GM19351 (cell line): ENCODE results near the gene GTF2A1L.
A peak's percentile ranks its signal among the peaks of the same experiment; 100 is the strongest.
"Not testable (repeated sequence)": the region's sequence is repeated elsewhere in the genome, so short reads cannot be mapped to it uniquely, and the experiment has no call there.

Experiments
- ATAC-seq: cut with Tn5 transposase; IDR thresholded peaks from one replicate; pipeline ENCODE4 v1.9.1; 2021; ENCODE audit warnings: mild to moderate bottlenecking, moderate library complexity; ENCODE audit not compliant: unreplicated experiment

GTF2A1L gene

DNA sequence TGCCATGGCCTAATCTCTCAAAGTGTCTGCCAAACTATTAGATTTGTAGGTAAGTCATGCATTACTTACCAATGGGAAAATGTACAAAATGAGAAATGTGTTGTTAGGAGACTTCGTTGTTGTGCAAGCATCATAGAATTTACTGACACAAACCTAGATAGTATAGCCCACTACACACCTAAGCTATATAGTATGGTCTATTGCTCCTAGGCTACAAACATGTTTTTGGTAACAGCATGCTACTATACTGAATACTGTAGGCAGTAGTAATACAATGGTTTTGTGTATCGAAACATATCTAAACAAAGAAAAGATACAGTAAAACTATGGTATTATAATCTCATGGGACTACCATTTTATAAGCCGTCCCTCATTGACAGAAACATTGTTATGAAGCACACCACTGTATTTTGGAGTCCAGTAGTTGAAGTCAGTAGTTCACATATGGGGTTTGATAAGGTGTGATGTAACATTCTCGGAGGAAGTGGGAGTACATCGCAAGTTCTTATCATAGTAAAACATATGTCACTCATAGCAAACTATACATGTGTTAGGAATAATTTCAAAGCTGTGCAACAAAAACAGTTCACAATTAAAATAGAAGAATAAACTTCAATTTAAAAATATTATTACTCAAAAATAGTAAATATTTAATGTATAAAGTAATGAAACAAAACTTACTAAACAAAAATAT lies 12.0 kb upstream of the GTF2A1L start:
- ATAC-seq = no peak

DNA sequence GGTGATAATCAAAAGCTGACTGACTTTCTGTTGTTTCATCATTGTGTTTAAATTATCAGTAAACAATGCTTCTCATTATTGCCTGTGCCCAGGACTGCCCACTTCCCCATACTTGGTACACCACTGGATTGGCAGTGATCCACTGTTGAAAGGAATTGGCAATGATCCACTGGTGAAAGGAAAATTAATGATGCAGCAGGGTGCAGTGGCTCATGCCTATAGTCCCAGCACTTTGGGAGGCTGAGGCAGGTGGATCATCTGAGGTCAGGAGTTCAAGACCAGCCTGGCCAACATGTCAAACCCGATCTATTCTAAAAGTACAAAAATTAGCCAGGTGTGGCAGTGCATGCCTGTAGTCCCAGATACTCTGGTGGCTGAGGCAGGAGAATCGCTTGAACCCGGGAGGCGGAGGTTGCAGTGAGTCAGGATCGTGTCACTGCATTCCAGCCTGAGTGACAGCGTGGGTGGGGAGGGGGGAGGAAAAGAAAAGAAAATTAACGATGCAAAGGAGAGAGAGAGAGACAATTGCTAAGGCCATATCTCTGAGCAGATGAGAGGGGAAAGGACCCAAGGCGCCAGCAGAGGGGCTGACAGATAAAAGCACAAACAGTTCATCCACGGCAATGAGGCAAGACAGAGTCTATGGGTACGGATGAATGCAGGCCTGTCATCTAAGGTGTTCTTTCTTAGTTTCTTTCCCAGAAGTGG lies 10.2 kb upstream of the GTF2A1L start:
- no peak for ATAC-seq

DNA sequence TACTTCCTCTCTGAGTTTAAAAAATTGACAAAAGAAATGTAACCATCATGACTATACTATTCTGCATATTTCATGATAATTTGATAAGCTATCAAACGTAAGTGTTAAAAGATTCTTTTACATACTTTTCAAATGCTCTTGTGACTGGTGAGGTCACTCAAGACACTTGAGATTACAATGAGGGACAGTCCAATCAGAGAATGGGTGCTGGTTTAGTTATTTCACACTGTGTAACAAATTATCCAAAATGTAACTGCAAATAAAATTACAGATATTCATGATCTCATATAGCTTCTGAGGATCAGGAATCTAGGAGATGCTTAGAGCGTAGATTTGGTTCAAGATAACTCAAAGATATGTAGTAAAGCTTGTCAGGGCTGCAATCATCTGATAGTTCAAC lies 4.4 kb upstream of the GTF2A1L start:
- ATAC-seq = no peak

DNA sequence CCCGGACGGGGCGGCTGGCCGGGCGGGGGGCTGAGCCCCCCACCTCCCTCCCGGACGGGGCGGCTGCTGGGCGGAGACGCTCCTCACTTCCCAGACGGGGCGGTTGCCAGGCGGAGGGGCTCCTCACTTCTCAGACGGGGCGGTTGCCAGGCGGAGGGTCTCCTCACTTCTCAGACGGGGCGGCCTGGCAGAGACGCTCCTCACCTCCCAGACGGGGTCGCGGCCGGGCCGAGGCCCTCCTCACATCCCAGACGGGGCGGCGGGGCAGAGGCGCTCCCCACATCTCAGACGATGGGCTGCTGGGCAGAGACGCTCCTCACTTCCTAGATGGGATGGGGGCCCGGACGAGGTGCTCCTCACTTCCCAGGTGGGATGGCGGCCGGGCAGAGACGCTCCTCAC lies 3.1 kb upstream of the GTF2A1L start:
- ATAC-seq = not testable (repeated sequence)

DNA sequence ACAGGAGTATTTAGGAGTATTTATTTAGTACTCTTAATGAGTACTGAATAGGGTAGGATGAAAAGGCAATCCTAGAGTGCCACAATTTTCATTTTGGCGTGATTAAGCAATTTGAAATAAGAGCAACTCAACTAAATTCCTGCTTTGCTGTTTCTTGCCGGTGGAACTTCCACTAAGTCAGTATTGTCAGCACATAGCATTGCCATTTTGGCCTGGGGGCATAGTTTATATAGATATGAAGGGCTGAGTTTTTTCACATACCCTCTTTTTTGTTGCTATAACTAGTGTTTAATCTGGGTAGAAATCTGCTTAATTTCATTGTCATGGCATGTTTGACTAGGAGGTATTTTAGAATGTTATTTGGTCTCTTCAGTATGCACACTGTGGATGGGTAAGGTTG lies 1.9 kb downstream of the GTF2A1L start:
- no peak for ATAC-seq

DNA sequence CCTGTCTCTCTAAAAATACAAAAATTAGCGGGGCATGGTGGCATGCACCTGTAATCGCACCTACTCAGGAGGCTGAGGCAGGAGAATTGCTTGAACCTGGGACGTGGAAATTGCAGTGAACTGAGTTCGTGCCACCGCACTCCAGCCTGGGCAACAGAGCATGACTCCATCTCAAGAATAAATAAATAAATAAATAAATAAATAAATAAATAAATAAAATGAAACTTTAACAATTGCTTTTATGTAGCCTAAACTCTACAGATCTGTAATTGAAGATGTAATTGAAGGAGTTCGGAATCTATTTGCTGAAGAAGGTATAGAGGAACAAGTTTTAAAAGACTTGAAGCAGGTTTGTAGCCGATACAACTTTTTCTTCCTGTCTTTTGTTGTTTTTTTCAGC lies 2.9 kb downstream of the GTF2A1L start:
- ATAC-seq = no peak

DNA sequence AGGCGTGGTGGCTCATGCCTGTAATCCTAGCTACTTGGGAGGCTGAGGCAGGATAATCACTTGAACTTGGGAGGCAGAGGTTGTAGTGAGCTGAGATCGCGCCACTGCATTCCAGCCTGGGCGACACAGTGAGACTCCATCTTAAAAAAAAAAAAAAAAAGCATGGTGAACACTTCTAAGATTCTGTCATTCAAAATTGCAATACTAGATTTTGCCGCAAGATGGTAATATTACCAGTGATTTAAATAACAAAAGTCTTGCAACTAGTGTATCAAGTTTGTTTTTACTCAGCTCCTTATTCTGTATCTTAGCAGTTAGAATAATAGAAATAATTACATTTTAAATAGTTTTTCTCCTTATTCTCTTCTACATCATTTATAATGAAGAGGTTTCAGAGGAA lies 5.0 kb downstream of the GTF2A1L start:
- ATAC-seq = not testable (repeated sequence)

DNA sequence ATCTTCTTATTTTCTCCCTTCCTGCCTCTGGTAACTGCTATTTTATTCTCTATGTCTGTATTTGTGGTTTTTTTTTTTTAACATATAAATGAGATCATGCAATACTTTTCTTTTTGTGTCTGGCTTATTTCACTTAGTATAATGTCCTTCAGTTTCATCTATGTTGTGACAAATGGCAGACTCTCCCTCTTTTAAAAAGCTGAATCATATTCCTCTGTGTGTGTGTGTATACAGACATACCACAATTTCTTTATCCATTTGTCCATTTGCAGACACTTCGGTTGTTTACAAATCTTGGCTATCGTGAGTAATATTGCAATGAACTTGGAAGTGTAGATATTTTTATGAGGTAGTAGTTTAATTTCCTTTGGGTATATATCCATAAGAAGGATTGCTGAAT lies 7.0 kb downstream of the GTF2A1L start:
- no peak for ATAC-seq

DNA sequence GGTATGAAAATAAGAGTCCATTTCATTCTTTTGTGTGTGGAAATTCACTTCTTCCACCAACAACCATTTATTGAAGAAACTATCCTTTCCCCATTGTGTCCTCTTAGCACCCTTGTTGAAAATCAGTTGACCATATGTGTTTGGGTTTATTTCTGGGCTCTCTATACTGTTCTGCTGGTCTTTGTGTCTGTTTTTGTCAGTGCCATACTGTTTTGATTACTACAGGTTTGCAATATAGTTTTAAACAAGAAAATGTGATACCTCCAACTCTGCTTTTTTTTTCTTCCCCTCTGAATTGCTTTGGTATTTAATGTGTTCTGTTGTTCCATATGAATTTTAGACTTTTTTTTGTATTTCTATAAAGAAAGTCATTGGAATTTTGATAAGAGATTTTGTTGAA lies 8.4 kb downstream of the GTF2A1L start:
- no peak for ATAC-seq

DNA sequence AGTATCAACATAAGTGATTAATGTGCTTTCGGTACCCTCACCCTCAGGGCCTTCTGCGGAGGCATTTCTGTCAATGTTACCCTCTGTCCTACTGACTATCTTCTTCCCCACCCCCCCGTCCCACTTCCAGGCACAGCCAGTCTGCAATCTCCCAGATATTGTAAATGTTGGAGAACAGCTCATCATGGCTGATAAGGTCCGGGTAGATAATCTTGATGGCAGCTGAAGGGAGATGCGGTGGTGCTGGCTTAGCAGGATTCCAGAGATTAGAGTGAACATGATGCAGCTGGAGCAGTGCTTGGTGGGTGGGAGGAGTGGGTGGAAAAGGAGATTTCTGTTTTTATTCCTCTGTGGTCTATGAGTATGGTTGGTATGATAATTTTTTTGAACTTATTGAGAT lies 15.5 kb downstream of the GTF2A1L start:
- no peak for ATAC-seq

DNA sequence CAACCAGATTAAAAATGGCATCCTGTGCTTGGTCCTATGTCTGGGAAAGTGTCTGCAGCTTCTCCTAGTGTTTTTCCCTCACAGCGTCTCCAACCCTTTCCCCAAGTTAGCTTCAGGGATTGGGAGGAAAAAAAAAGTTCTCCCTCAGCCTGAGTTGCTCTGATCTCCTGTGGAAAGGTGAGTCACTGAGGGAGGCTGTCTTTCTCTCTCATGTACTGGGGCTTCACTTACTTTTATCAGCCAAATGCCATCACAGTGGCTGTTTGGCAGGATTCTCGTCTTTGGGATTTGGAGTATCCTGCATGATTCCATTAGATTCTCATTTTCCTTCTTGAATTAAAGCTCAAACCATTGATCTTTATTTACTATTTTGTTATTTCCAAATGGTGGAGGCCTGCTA lies 18.1 kb downstream of the GTF2A1L start:
- no peak for ATAC-seq

DNA sequence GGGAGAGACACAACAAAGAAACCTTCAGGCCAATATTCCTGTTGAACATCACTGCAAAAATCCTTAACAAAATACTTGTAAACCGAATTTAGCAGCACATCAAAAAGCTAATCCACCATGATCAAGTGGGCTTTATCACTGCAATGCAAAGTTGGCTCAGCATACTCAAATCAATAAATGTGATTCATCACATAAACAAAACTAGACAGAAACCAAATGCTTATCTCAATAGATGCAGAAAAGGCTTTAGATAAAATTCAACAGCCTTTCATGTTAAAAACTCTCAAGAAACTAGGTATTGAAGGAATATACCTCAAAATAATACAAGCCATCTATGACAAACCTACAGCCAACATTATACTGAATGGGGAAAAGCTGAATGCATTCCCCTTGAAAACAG lies 20.6 kb downstream of the GTF2A1L start:
- no peak for ATAC-seq

DNA sequence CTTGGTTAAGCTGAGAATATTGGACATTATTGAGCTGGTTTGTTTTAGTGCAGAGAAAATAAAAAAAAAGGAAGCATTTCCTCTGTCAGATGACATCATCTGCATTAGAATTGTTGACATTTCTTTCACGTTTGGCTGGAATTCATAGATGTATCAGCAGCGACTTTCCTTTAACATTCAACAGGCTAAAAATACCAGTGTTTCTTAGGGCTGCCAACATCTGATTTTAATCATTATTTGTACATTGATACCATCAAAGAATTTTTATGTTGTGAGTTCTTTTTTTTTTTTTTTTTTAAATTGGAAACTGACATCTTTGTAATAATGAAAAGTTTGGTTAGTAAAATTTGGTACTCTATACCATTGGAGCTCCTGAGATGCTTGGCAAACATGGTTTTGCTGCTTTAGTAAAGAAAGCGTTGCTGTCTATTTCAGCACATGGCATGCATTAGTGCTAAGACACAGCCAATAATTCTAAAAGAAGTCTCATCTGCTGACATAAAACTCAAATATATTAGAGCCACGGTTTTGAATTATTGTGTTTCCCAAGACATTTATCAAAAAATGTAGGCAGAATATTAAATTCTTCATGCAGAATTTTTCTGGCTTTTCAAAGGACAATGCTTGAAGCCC lies 33.6 kb downstream of the GTF2A1L start:
- ATAC-seq = no peak

DNA sequence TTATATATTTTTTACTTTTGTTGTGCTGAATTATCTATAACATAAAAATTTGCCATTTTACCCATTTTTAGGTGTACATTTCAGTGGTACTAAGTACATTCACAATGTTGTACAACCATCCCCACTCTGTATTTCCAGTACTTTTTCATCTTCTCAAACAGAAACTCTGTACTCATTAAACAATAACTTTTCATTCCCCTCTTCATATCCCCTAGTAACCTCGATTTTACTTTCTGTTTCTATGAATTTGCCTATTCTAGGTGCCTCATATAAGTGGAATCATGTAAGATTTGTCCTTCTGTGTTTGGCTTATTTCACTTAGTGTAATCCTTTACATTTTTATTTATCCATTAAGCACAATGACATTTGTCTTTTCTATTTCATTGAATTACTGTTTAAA lies 51.3 kb downstream of the GTF2A1L start:
- peak; percentile 59 for ATAC-seq

DNA sequence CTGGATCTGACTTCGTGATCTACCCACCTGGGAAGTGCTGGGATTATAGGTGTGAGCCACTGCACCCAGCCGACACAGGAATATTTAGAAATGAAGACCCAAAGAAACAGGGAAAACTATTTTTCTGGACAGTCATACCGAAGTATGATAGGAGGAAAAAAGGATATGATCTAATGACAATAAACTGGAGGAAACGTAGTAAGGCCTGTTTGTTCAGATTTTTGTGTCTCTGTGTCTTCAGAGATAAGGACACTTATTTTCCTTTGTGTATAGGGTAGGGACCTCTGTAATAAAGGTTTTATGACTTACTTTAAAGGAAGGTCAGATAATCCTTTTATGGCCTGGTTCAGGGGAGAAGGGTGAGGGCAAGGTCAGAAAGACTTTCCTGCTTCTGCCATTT lies 55.9 kb downstream of the GTF2A1L start:
- ATAC-seq = no peak

DNA sequence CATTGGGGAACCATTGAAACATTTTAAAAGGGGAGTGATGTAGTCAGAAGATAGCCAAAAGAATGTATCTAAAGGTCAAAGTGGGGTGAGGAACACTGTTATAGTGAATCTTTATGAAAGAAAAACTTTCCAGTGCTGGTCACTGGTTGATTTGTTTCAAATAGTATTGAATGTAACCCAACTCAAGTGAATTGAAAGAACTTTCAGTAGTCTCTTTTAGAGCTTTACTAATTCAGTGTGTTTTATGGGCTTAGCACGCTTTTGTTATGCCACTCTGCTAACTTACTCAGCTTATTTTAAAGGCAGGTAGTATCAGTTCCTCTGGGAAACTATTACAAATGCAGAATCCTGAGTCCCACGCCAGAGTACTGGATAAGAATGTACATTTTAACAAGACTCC lies 57.3 kb downstream of the GTF2A1L start:
- no peak for ATAC-seq

DNA sequence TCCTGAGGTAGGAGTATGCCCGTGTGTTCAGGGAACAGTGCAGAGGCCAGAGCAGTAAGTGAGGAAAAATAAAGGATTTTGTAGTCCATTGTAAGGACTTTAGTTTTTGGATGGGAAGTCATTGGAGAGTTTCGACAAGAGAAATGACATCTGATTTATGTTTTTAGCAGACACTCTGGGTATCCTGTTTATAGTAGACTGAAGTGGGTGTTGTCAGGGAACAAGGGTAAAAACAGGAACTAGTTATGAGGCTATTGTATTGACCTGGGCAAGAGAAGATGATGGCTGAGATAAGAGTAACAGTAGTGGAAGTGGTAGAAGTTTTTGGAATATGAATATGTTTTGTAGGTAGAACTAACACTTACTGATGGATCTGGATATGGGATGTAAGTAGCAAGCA lies 59.8 kb downstream of the GTF2A1L start:
- no peak for ATAC-seq

DNA sequence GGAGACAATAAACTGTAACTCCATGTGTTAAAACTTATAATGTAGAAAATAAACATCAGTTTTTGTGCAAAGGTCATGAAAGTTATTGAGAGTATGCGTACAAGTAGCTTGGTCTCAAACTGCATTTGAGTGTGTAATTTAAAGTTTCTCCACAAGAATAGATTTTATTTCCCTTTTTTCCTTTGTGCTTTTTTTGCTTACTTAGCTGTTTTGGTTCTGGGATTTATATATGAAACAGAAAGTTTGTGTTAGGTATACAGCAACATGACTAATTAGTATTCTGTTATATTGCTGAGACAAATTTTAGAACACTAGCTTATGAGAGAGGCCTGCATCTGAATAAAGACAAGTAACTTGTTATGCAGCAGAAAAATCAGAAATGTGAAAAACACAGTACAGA lies 67.5 kb downstream of the GTF2A1L start:
- no peak for ATAC-seq

DNA sequence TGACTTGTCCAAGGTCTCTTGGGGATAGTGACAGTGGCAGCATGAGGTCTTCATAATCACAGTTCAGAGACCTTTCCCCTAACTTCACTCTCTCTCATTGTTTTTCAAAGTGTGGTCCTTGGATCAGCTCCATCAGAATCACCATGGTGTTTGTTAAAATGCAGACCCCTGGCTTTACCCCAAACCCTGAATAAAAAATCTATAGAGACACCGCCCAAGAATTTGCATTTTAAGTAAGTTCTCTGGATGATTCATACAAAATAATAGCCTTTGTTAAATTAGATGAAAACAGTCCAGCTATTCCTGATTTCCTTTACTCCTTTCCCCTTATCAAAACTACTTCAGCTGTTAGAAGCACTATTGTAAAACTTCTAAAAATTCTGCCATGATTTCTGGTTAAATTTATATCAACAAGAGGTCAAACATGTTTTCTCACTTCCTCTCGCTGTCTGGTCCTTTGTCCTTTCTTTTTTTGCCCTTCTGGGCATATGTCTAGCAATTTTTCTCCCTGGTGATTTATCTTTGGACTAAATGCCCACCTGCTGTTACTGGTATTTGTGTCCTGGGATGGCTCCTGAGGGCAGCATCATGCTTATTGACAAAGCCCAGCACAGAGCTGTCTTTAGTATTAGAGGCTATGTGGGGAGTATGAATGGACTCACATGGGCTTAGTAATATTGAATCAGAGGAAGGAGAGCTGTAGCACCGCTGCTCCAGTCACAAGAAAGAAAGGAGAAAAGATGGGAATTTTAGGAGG lies 74.5 kb downstream of the GTF2A1L start:
- no peak for ATAC-seq

DNA sequence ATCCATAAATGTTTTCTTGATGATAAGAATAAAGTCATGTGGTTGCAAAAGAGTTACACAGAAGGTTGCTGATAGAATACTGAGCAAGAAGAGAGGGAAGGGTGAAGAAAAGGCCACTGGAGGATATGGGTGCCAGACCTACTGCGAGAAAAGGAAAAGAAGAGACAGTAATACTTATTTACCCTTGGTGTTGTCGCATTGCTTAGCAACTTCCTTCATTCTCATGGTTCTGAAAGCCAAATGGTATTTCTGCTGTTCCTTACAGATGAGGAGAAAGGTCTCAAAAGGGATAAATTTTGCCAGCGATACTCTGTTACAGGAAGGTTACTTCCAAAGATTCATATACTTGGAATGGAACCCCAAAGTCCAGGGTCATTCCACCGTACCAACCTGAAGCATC lies 75.4 kb downstream of the GTF2A1L start:
- ATAC-seq = no peak

DNA sequence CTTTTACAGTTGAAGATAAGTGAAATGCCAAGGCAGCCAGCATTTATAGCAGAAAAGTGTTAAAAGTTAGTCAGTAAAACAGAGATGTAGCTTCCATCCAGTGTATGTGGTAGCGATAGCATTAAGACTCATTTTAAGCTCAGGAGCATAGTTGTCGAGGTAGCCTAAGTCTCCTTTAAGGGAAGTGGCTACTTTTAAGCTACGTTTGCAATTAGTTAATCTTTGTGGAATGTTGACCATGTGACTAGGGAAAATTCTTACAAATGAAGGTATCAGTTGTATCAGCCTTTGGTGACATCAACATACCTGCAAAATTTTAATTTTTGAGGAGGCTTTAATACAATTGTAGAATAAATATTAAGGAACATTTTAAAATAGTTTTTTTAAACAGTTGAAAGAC lies 76.0 kb downstream of the GTF2A1L start:
- ATAC-seq = no peak

DNA sequence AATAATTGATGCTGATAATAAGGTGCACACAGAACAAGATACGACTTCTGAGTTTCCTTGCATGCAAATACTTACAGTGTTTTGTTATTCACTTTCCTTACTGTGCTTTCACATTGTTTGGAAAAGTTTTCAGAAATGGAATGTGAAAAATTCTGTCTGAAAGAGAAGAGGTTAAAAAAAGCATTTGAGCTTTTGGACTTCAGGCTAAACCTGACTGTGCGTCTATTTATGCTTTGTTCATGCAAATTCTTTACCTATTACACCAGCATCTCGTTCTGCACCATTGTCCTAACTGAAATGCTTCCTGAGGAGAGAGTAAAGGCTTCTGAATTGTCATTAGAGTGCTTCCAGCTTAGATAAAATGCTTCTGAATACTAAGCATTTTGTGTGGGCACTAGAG lies 76.5 kb downstream of the GTF2A1L start:
- ATAC-seq = no peak
